Upper lobe of right lung (tissue), 1 donor: Measurements from ENCODE around the gene ZNF674. TPM values are rescaled to one million over a fixed set of nuclear protein-coding genes. Genes with fewer than 3 reads are reported as not detected.

Experiments
- ATAC-seq: fragments of 200-7000 bp; cut with Tn5 transposase; one replicate; pipeline ENCODE4 v1.9.1; 2020; ENCODE audit warnings: mild to moderate bottlenecking, moderate library complexity
- DNase-seq: peaks from one replicate; pipeline ENCODE4 v3.0.0-alpha.2; 2020
- H3K27ac ChIP-seq: fragments of 200-600 bp; one replicate; pipeline ENCODE4 v1.8.0; 2022
- H3K27me3 ChIP-seq: fragments of 200-600 bp; one replicate; pipeline ENCODE4 v1.8.0; 2022; ENCODE audit warnings: mild to moderate bottlenecking
- H3K36me3 ChIP-seq: fragments of 200-600 bp; one replicate; pipeline ENCODE4 v1.8.0; 2022
- H3K4me1 ChIP-seq: fragments of 200-600 bp; one replicate; pipeline ENCODE4 v1.8.0; 2022
- H3K4me3 ChIP-seq: fragments of 200-600 bp; one replicate; pipeline ENCODE4 v1.8.0; 2022; ENCODE audit warnings: mild to moderate bottlenecking
- H3K9me3 ChIP-seq: fragments of 200-600 bp; one replicate; pipeline ENCODE4 v1.8.0; 2022
- intact Hi-C: fragments of 100-400 bp; cut with DNase I; formaldehyde crosslinking; loops from one replicate; pipeline ENCODE4 v1.11.0; 2022
- total RNA-seq: library from RNA; stranded (reverse); fragmentation: NEBNext Ultra II Directional; extraction: Animal tissue kit (Norgen Biotek cat#: 25700); gene quantifications from one replicate; pipeline ENCODE4 v1.2.1, GENCODE V29; 2021
- TF ChIP-seq, protein P1 (sequence below): fragments of 200-600 bp; IDR thresholded peaks from one replicate; pipeline ENCODE4 v1.8.0; 2022; ENCODE audit warnings: antibody characterized with exemption
- donor health status: DM: no; HTN: yes; CAD: no; lungs with severe emphysema.

Gene ZNF674
- total RNA-seq, 1 donor from 2014 or later: 5.9 TPM

DNA sequence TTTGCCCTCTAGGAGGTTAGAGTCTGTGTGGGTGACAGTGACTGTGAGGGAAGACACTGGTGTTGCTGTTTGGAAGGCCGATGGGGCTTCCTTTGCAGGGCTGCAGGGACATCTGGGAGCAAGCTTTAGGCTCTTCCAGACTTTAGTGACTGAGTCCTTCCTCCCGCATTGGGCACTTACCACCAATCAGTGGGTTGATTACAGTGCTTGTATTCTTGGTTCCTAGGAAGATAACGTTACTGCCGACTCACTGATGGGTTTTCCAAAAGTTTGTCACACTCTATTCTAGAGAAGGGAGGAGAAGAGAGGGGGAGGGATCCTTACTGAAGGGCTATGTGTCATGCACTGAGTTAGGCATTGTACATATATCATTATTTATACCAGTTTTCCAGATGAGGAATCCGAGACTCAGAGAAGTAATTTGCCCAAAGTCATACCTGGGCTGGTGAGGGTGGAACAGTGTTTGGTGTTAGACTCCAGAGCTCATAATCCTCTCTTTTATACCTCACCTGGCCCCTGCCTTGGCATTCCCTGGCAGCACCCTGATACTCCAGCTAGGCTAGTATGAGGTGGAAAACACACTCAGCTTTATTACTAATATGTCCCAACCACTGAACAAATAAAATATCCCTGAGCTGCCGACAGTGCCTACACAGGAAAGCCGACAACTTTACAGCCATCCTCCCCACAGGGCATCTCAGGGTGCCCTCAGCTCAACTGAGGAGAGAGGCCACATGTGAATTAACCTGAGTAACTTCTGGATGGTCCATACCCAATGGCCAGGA lies 32.2 kb upstream of the ZNF674 start:
- ATAC-seq: no peak
- intact Hi-C loops: loop anchor here (10.0 kb wide), 1 partner anchor 67 kb away; no protein-coding TSS in a partner anchor
- TF ChIP-seq, protein P1, sequence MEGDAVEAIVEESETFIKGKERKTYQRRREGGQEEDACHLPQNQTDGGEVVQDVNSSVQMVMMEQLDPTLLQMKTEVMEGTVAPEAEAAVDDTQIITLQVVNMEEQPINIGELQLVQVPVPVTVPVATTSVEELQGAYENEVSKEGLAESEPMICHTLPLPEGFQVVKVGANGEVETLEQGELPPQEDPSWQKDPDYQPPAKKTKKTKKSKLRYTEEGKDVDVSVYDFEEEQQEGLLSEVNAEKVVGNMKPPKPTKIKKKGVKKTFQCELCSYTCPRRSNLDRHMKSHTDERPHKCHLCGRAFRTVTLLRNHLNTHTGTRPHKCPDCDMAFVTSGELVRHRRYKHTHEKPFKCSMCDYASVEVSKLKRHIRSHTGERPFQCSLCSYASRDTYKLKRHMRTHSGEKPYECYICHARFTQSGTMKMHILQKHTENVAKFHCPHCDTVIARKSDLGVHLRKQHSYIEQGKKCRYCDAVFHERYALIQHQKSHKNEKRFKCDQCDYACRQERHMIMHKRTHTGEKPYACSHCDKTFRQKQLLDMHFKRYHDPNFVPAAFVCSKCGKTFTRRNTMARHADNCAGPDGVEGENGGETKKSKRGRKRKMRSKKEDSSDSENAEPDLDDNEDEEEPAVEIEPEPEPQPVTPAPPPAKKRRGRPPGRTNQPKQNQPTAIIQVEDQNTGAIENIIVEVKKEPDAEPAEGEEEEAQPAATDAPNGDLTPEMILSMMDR: no peak
- no peaks in the 10 kb centered on the region for H3K9me3 ChIP-seq
- no peak overlapping the region for H3K27ac ChIP-seq
- H3K36me3 ChIP-seq: no peaks in the 10 kb centered on the region
- H3K4me1 ChIP-seq: peaks cover 3% of the 10 kb centered on the region
- H3K4me3 ChIP-seq: peak overlapping the region; percentile 61
- no peak for DNase-seq
- no peaks in the 10 kb centered on the region for H3K27me3 ChIP-seq

- ATAC-seq (no peak), DNase-seq (no peak)
- Histone ChIP-seq H3K9me3 (no peaks in the 10 kb centered on the region), H3K4me3 (peak overlapping the region; percentile 61), H3K27ac (peak overlapping the region; percentile 30), H3K27me3 (no peaks in the 10 kb centered on the region), H3K36me3 (no peaks in the 10 kb centered on the region), H3K4me1 (no peaks in the 10 kb centered on the region)
- TF ChIP-seq, protein P1: no peak
- intact Hi-C loops: loop anchor here (10.0 kb wide), 1 partner anchor 68 kb away; no protein-coding TSS in a partner anchor
These were observed 31.2 kb upstream of the ZNF674 start for GRCh38 chrX:46576458-46576857.

GRCh38 chrX:46575991-46576392 lies 30.8 kb upstream of the ZNF674 start:
- Histone ChIP-seq H3K27ac (peak overlapping the region; percentile 11), H3K4me3 (peak overlapping the region; percentile 61), H3K27me3 (no peaks in the 10 kb centered on the region), H3K4me1 (no peaks in the 10 kb centered on the region), H3K36me3 (no peaks in the 10 kb centered on the region), H3K9me3 (no peaks in the 10 kb centered on the region)
- intact Hi-C loops: loop anchor here (10.0 kb wide), 1 partner anchor 69 kb away; no protein-coding TSS in a partner anchor
- TF ChIP-seq, protein P1: no peak
- ATAC-seq (peak; percentile 5), DNase-seq (no peak)

- H3K27me3 ChIP-seq: no peaks in the 10 kb centered on the region
- TF ChIP-seq, protein P1: no peak
- H3K36me3 ChIP-seq: no peaks in the 10 kb centered on the region
- H3K9me3 ChIP-seq: no peaks in the 10 kb centered on the region
- no peak for ATAC-seq
- H3K4me1 ChIP-seq: no peaks in the 10 kb centered on the region
- peak overlapping the region; percentile 61 for H3K4me3 ChIP-seq
- peak overlapping the region; percentile 11 for H3K27ac ChIP-seq
- intact Hi-C loops: loop anchor here (10.0 kb wide), 1 partner anchor 69 kb away; no protein-coding TSS in a partner anchor
- DNase-seq: no peak
These were observed 30.4 kb upstream of the ZNF674 start for GRCh38 chrX:46575586-46575985.

DNA sequence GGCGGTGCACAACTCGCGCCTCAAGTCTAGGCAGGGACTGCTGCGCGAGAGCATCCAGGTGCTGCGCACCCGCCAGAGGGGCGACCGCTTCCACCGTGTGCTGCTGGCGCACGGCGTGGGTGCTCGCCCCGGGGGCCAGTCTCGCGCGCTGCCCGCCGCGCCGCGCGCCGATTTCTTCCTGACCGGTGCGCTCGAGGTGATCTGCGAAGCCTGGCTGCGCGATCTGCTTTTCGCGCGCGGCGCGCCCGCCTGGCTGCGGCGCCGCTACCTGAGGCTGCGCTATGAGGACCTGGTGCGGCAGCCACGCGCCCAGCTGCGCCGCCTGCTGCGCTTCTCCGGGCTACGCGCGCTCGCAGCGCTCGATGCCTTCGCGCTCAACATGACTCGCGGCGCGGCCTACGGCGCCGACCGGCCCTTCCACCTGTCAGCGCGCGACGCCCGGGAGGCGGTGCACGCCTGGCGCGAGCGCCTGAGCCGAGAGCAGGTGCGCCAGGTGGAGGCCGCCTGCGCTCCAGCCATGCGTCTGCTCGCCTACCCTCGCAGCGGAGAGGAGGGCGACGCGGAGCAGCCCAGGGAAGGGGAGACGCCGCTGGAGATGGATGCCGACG lies 29.7 kb upstream of the ZNF674 start:
- H3K9me3 ChIP-seq: no peaks in the 10 kb centered on the region
- peak; percentile 68 for DNase-seq
- H3K4me1 ChIP-seq: no peaks in the 10 kb centered on the region
- intact Hi-C loops: loop anchor here (10.0 kb wide), 1 partner anchor 70 kb away; no protein-coding TSS in a partner anchor
- TF ChIP-seq, protein P1: no peak
- H3K27me3 ChIP-seq: no peaks in the 10 kb centered on the region
- H3K27ac ChIP-seq: peak overlapping the region; percentile 51
- H3K36me3 ChIP-seq: no peaks in the 10 kb centered on the region
- ATAC-seq: peak; percentile 50
- H3K4me3 ChIP-seq: peak overlapping the region; percentile 61
